Measurements from ENCODE around the gene LPAR5. TPM values are rescaled to one million over a fixed set of nuclear protein-coding genes. Genes with fewer than 3 reads are reported as not detected.

The LPAR5 gene
- total RNA-seq, 3 donors from 2014 or later = 3.8 to 5.5 (median 5.1) TPM

DNA sequence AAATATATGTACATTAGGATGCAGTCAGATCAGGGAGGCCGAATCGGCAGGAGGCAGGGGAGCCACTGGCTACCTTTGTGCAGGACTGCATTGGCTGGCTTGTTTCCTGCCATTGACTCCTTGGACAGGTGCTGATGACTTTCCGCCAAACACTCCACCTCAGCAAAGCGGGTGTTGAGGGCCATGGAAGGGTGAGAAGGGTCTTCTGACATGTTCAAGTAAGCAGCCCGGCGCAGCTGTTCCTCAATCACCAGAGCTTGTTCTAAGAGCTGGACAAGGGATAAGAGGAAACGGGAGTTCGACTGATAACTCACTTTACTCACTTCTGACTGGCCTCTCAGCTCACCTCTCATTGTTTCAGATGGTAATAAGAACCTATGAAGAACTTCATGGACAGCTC lies 62.8 kb downstream of the LPAR5 start:
- no peaks in the 10 kb centered on the region for H3K27me3 Mint-ChIP-seq (ENCODE audit: low read depth)
- peaks cover 57% of the 10 kb centered on the region for H3K36me3 Mint-ChIP-seq (ENCODE audit: insufficient read depth)
- H3K4me3 Mint-ChIP-seq = no peak overlapping the region
- ATAC-seq (no peak), DNase-seq (no peak)
- H3K4me1 Mint-ChIP-seq (ENCODE audit: low read depth) = peaks cover 29% of the 10 kb centered on the region
- no peaks in the 10 kb centered on the region for H3K9me3 Mint-ChIP-seq

DNA sequence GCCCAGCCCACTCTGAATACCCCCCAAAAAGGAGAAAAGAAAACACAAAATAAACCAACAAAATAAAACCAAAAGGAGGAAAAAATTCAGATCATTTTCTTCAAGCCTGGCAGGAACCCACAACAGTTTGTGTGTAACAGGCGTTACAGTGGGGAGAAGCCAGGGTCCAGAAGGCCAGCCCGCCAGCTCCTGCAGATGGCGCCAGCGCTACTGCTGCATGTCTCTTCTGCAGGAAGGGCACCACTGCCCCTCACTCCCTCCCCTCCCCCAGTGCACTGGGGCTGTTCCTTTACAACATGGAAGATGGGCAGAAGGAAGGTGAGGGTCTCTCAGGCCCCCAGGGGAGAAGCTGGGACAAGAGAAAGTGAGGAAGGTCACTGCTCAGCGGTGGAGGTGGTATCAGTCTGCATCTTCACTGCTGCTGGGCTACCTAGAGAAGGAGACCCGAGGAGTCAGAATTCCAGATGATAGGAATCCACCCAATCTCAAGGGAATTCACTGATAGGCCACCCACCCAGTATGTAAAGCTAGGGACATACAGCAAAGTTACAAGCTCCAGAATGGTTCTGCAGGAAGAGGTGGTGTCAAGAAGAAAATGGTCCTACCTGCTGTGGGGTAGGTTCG lies 65.4 kb downstream of the LPAR5 start:
- Mint-ChIP-seq H3K27me3 (ENCODE audit: low read depth) (no peaks in the 10 kb centered on the region), H3K4me1 (ENCODE audit: low read depth) (peaks cover 46% of the 10 kb centered on the region), H3K36me3 (ENCODE audit: insufficient read depth) (peaks cover 64% of the 10 kb centered on the region), H3K9me3 (no peaks in the 10 kb centered on the region), H3K4me3 (peak overlapping the region; percentile 48)
- DNase-seq = peak; percentile 18
- ATAC-seq = no peak

DNA sequence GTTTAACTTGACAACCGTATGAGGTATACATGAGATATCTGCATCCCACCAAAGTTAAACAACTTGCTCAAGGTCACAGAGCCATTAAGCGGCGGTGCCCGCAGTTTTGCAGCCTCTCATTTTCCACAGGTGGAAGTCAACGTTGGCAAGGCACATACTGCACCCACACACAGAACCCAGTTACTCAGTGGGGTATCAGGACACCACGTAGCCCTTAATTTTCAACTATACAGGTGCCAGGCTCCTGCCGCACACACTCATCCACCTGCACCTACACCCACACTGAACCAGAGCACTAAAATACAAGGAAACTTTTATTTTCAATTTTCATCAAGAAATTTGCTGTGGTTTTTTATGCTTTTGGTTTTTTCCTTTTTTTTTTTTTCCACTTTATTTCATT lies 66.0 kb downstream of the LPAR5 start:
- H3K36me3 Mint-ChIP-seq (ENCODE audit: insufficient read depth) = peaks cover 60% of the 10 kb centered on the region
- peaks cover 41% of the 10 kb centered on the region for H3K4me1 Mint-ChIP-seq (ENCODE audit: low read depth)
- peak overlapping the region; percentile 99 for H3K4me3 Mint-ChIP-seq
- H3K9me3 Mint-ChIP-seq = no peaks in the 10 kb centered on the region
- ATAC-seq (no peak), DNase-seq (no peak)
- H3K27me3 Mint-ChIP-seq (ENCODE audit: low read depth) = no peaks in the 10 kb centered on the region

DNA sequence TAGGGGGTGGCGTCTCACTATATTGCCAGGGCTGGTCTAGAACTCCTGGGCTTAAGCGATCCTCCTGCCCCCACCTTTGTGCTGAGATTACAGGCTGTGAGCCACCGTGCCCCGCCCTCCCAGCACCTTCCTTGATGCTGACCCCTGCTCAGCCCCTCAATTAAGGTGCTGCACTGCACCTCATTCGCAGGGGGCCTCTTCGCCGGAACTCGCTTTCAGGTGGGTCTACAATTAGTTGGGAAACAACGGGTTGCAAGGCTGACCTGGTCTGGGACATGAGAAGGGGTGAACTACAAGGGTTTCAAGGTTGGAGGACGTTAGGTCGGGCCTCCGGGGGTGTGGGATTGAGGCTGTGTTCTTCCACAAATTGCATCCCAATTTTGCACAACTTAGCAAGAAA lies 66.4 kb downstream of the LPAR5 start:
- H3K27me3 Mint-ChIP-seq (ENCODE audit: low read depth) = no peaks in the 10 kb centered on the region
- ATAC-seq (no peak), DNase-seq (no peak)
- peaks cover 58% of the 10 kb centered on the region for H3K36me3 Mint-ChIP-seq (ENCODE audit: insufficient read depth)
- H3K4me1 Mint-ChIP-seq (ENCODE audit: low read depth) = peaks cover 41% of the 10 kb centered on the region
- H3K9me3 Mint-ChIP-seq = no peaks in the 10 kb centered on the region
- H3K4me3 Mint-ChIP-seq = peak overlapping the region; percentile 99

Other genes with a start within 250 kb of the LPAR5 start
- 100 to 1,000 TPM in 1 of 3 donors, 10 to 100 TPM in 2; 52.3 to 100 (median 89.8) TPM for gene CD27, start 191.0 kb downstream of the LPAR5 start, total RNA-seq
- gene TAPBPL, start 183.9 kb downstream of the LPAR5 start, total RNA-seq = 10 to 100 TPM; 24.4 to 36.6 (median 30.0) TPM
- 10 to 100 TPM; 17.1 to 22.9 (median 21.6) TPM for gene VAMP1, start 165.3 kb downstream of the LPAR5 start, total RNA-seq
- gene MRPL51, start 142.7 kb downstream of the LPAR5 start, total RNA-seq = 100 to 1,000 TPM; 249 to 262 (median 256) TPM
- 10 to 100 TPM; 29.8 to 36.1 (median 32.9) TPM for gene NCAPD2, start 141.9 kb downstream of the LPAR5 start, total RNA-seq
- 1,000 to 10,000 TPM; 4,635 to 5,387 (median 5,019) TPM for gene GAPDH, start 101.4 kb downstream of the LPAR5 start, total RNA-seq
- 10 to 100 TPM in 1 of 3 donors, 1 to 10 TPM in 2; 8.5 to 10.2 (median 9.8) TPM for gene IFFO1, start 79.9 kb downstream of the LPAR5 start, total RNA-seq
- gene NOP2, start 67.7 kb downstream of the LPAR5 start, total RNA-seq = 100 to 1,000 TPM; 267 to 300 (median 270) TPM
- 100 to 1,000 TPM; 311 to 336 (median 332) TPM for gene CHD4, start 28.6 kb downstream of the LPAR5 start, total RNA-seq
- gene ACRBP, start 11.5 kb upstream of the LPAR5 start, total RNA-seq = 1 to 10 TPM in 1 of 3 donors, under 1 TPM in 2; 0.65 to 1.3 (median 0.71) TPM
- gene ING4, start 27.2 kb upstream of the LPAR5 start, total RNA-seq = 1 to 10 TPM; 5.9 to 7.5 (median 6.9) TPM
- gene ZNF384, start 53.4 kb upstream of the LPAR5 start, total RNA-seq = 10 to 100 TPM; 59.7 to 70.2 (median 63.3) TPM
- gene PIANP, start 64.9 kb upstream of the LPAR5 start, total RNA-seq = under 1 TPM; 0.20 to 0.57 (median 0.40) TPM
- gene COPS7A, start 88.1 kb upstream of the LPAR5 start, total RNA-seq = 10 to 100 TPM; 46.5 to 54.4 (median 48.1) TPM
- 100 to 1,000 TPM; 185 to 199 (median 189) TPM for gene MLF2, start 117.2 kb upstream of the LPAR5 start, total RNA-seq
- 10 to 100 TPM; 26.3 to 32.6 (median 29.4) TPM for gene PTMS, start 130.4 kb upstream of the LPAR5 start, total RNA-seq
- 100 to 1,000 TPM in 1 of 3 donors, 10 to 100 TPM in 2; 71.1 to 125 (median 86.4) TPM for gene LAG3, start 136.6 kb upstream of the LPAR5 start, total RNA-seq
- 10 to 100 TPM; 42.0 to 76.9 (median 51.4) TPM for gene CD4, start 153.6 kb upstream of the LPAR5 start, total RNA-seq
- under 1 TPM in 2 of 3 donors, not detected in 1; 0.08 to 0.38 TPM for gene GPR162, start 185.9 kb upstream of the LPAR5 start, total RNA-seq
- under 1 TPM; 0.63 to 0.98 (median 0.83) TPM for gene P3H3, start 192.4 kb upstream of the LPAR5 start, total RNA-seq
- gene GNB3, start 205.0 kb upstream of the LPAR5 start, total RNA-seq = under 1 TPM; 0.13 to 0.90 (median 0.38) TPM
- 1 to 10 TPM; 1.7 to 4.0 (median 3.1) TPM for gene CDCA3, start 215.3 kb upstream of the LPAR5 start, total RNA-seq
- gene USP5, start 216.2 kb upstream of the LPAR5 start, total RNA-seq = 100 to 1,000 TPM; 169 to 192 (median 176) TPM
- gene TPI1, start 231.6 kb upstream of the LPAR5 start, total RNA-seq = 1,000 to 10,000 TPM; 1,135 to 1,217 (median 1,169) TPM
- gene SPSB2, start 237.3 kb upstream of the LPAR5 start, total RNA-seq = 1 to 10 TPM; 5.6 to 8.5 (median 6.7) TPM

Data from activated T-cell treated with anti-CD3 and anti-CD28 coated beads, Interleukin-2, amount 50 U/mL, for 4 hours (primary cell).